GM12878 (cell line): ENCODE results near the gene SRPRB. TPM values are rescaled to one million over a fixed set of nuclear protein-coding genes. Genes with fewer than 3 reads are reported as not detected.

Source experiments
- ATAC-seq: fragments of 200-7000 bp; cut with Tn5 transposase; 3 replicates; pipeline ENCODE4 v1.9.1; 2020; ENCODE audit warnings: mild to moderate bottlenecking, moderate library complexity
- BruUV-seq: library from RNA; stranded (reverse); fragments of 400-500 nt; replicated peaks from 2 replicates; lab custom pipeline; 2021; lab: Mats Ljungman, UMichigan
- CTCF ChIA-PET: fragments of 300-600 bp; sonication (Branson Sonifier 250); formaldehyde crosslinking; extraction: SDS; loops from one replicate; lab custom pipeline; 2021; ENCODE audit warnings: inconsistent platforms; lab: Yijun Ruan, JAX
- POLR2A ChIA-PET: fragments of 350-600 bp; formaldehyde crosslinking; extraction: SDS; loops from one replicate; lab custom pipeline; 2021; ENCODE audit warnings: inconsistent platforms; lab: Charles Lee
- RAD21 ChIA-PET: fragments of 300-600 bp; sonication (Branson Sonifier 250); formaldehyde crosslinking; loops from one replicate; lab custom pipeline; 2023; ENCODE audit warnings: antibody characterized with exemption; ENCODE audit not compliant: unreplicated experiment; lab: Charles Lee
- SMC1A ChIA-PET: fragments of 300-600 bp; sonication (Branson Sonifier 250); formaldehyde crosslinking; loops from one replicate; lab custom pipeline; 2023; ENCODE audit not compliant: unreplicated experiment, uncharacterized antibody; lab: Charles Lee
- DNase-seq: peaks from one replicate; pipeline ENCODE4 v3.0.0-alpha.2; 2011; ENCODE audit warnings: low read depth, low spot score
- FAIRE-seq: peaks from 3 replicates; lab custom pipeline; 2011; peaks lifted over from hg19 to GRCh38; lab: Jason Lieb, UNC
- H2AFZ ChIP-seq: 2 replicates; pipeline ENCODE4 v1.6.0; 2011; ENCODE audit warnings: low read depth, low read length, control low read depth; ENCODE audit not compliant: control insufficient read depth
- H3K27ac ChIP-seq: 2 replicates; pipeline ENCODE4 v1.5.1; 2011; ENCODE audit warnings: control low read depth; ENCODE audit not compliant: control insufficient read depth, insufficient read depth
- H3K27me3 ChIP-seq, 2 experiments: replicated peaks in 1 of 2; 2 replicates each; pipeline versions ENCODE4 v1.6.0 to v1.6.1; 2011; ENCODE audit warnings: low read length in 1 of 2; ENCODE audit not compliant: control insufficient read depth in 2 of 2, insufficient read depth in 2 of 2
- H3K36me3 ChIP-seq, 2 experiments: 2 replicates each; pipeline ENCODE4 v1.5.1; 2011; ENCODE audit warnings: low read length in 1 of 2; ENCODE audit not compliant: control insufficient read depth in 2 of 2, insufficient read depth in 2 of 2
- H3K4me1 ChIP-seq: 2 replicates; pipeline ENCODE4 v1.6.1; 2011; ENCODE audit warnings: mild to moderate bottlenecking, low read length, moderate library complexity, mixed read lengths; ENCODE audit not compliant: control insufficient read depth, insufficient read depth
- H3K4me2 ChIP-seq: 2 replicates; pipeline ENCODE4 v1.6.0; 2011; ENCODE audit warnings: control low read depth; ENCODE audit not compliant: control insufficient read depth, insufficient read depth
- H3K4me3 ChIP-seq: fragments of 200-600 bp; sonication (generic); 2 replicates; pipeline ENCODE4 v1.5.1; 2016
- H3K79me2 ChIP-seq: 2 replicates; pipeline ENCODE4 v1.6.0; 2011; ENCODE audit warnings: low read length; ENCODE audit not compliant: control insufficient read depth, insufficient read depth
- H3K9ac ChIP-seq: 2 replicates; pipeline ENCODE4 v1.8.0; 2011; ENCODE audit warnings: low read length, control low read depth, mixed read lengths; ENCODE audit not compliant: control insufficient read depth, insufficient read depth
- H3K9me3 ChIP-seq: replicated peaks from 3 replicates; pipeline ENCODE4 v1.5.1; 2011; ENCODE audit warnings: mild to moderate bottlenecking, low read length; ENCODE audit not compliant: control insufficient read depth, insufficient read depth
- H4K20me1 ChIP-seq: 2 replicates; pipeline ENCODE4 v1.6.0; 2011; ENCODE audit not compliant: control insufficient read depth, insufficient read depth
- BMI1 ChIP-seq: fragments of 450-650 bp; IDR thresholded peaks from 2 replicates; pipeline ENCODE4 v1.6.1; 2016; ENCODE audit warnings: mild to moderate bottlenecking, moderate library complexity, borderline replicate concordance
- CREB1 ChIP-seq: IDR thresholded peaks from 2 replicates; pipeline ENCODE4 v1.6.1; 2012; ENCODE audit warnings: low read depth, mild to moderate bottlenecking, inconsistent platforms
- EZH2 ChIP-seq: IDR thresholded peaks from 2 replicates; pipeline ENCODE4 v1.6.1; 2012; ENCODE audit warnings: low read depth, mild to moderate bottlenecking, control low read depth, inconsistent platforms, low read length, borderline replicate concordance; ENCODE audit not compliant: control insufficient read depth
- FOXM1 ChIP-seq: IDR thresholded peaks from 2 replicates; pipeline ENCODE4 v1.6.1; 2012; ENCODE audit warnings: low read depth, mild to moderate bottlenecking, inconsistent platforms, low read length, moderate library complexity
- HDGF ChIP-seq: fragments of 450-650 bp; IDR thresholded peaks from 2 replicates; pipeline ENCODE4 v1.6.1; 2016; ENCODE audit warnings: antibody characterized with exemption
- KDM1A ChIP-seq: fragments of 200-600 bp; sonication (generic); IDR thresholded peaks from 2 replicates; pipeline ENCODE4 v1.6.1; 2016; ENCODE audit warnings: borderline replicate concordance
- MTA2 ChIP-seq: fragments of 450-650 bp; IDR thresholded peaks from 2 replicates; pipeline ENCODE4 v1.6.1; 2016; ENCODE audit warnings: low read depth, mild to moderate bottlenecking, moderate library complexity
- SP1 ChIP-seq: IDR thresholded peaks from one replicate; pipeline ENCODE4 v1.6.1; 2011; ENCODE audit warnings: low read depth, low read length
- STAT1 ChIP-seq: fragments of 450-650 bp; conservative IDR thresholded peaks from 2 replicates; pipeline ENCODE4 v1.6.1; 2014; ENCODE audit warnings: antibody characterized with exemption, mild to moderate bottlenecking
- ZNF274 ChIP-seq: IDR thresholded peaks from one replicate; pipeline ENCODE4 v1.8.0; 2011; ENCODE audit not compliant: insufficient read length, insufficient read depth
- WGBS: methylation state at CpG from one replicate; pipeline ENCODE4 v1.1.6; 2016; ENCODE audit warnings: low lambda C conversion rate; ENCODE audit not compliant: insufficient replicate concordance, insufficient coverage; ENCODE audit errors: missing lambda C conversion rate; 5-methylcytosine and 5-hydroxymethylcytosine counted together
- in situ Hi-C: fragments of 300-500 bp; cut with MboI; formaldehyde crosslinking; loops from 9 replicates; pipeline ENCODE4 v1.14.3; 2018; ENCODE audit warnings: mixed read lengths
- intact Hi-C: fragments of 100-400 bp; cut with micrococcal nuclease; formaldehyde crosslinking; loops from one replicate; pipeline ENCODE4 v1.14.2; 2022; ENCODE audit not compliant: unreplicated experiment
- polyA plus RNA-seq, 11 experiments: library from polyadenylated mRNA; depleted of rRNA in 4 of 11; unstranded in 6 of 11; stranded (reverse) in 5 of 11; fragments of >200 nt; fragmentation: Nextera tagmentation in 4 of 11; fragmentation: Illumina TruSeq in 1 of 11; extraction: Ambion mirVana in 4 of 11; extraction: Trizol in 1 of 11; gene quantifications; 1 replicate in 1 of 11; 2 replicates in 10 of 11; pipeline versions ENCODE4 v1.2.1 to v1.2.3, GENCODE V29; 2011 to 2016; ENCODE audit warnings: inconsistent platforms in 2 of 11, missing spikeins in 2 of 11, low read depth in 1 of 11
- total RNA-seq, 4 experiments: library from RNA; depleted of rRNA in 3 of 4; stranded (reverse); fragments of >200 nt in 3 of 4; fragmentation: Illumina TruSeq in 1 of 4; extraction: Trizol in 1 of 4; gene quantifications; 2 replicates each; pipeline versions ENCODE4 v1.2.1 to v1.2.3, GENCODE V29; 2013 to 2021

Gene SRPRB
- total and polyA plus RNA-seq, 10 of the 15 experiments (the other 5 are each of a cell fraction or from before 2014, with no cell fraction given), result 30.6 to 107 (median 46.6) TPM

GRCh38 chr3:133761605-133762484 is 43.8 kb upstream of the SRPRB start:
- in situ Hi-C loops (no loop called here), intact Hi-C loops (no loop called here)
- ChIA-PET SMC1A (no interaction called here), RAD21 (no interaction called here), POLR2A (no interaction called here), CTCF (interaction anchor here (1.5 kb wide), 1 partner anchor 19 kb away, joined by 4 read pairs; no protein-coding TSS in a partner anchor)
- ATAC-seq (no peak), FAIRE-seq (no peak), DNase-seq (no peak)
- no peak for TF ChIP-seq BMI1
- no peak for TF ChIP-seq ZNF274
- TF ChIP-seq FOXM1, result no peak
- no peak for TF ChIP-seq MTA2
- no peak for TF ChIP-seq CREB1
- TF ChIP-seq SP1, result no peak
- no peak for TF ChIP-seq KDM1A
- no peak for TF ChIP-seq EZH2
- no peak for TF ChIP-seq HDGF
- no peak for TF ChIP-seq STAT1
- no peaks in the 10 kb centered on the region for H3K9me3 ChIP-seq
- no peak overlapping the region for H3K4me3 ChIP-seq
- H2AFZ ChIP-seq, result no peak overlapping the region
- H3K36me3 ChIP-seq, result no peaks in the 10 kb centered on the region
- no peaks in the 10 kb centered on the region for H4K20me1 ChIP-seq
- BruUV-seq, result no TSS peak
- 36% methylated on average over 6 of the region's 6 CpGs for WGBS
- peaks cover 2 to 9% of the 10 kb centered on the region in 2 experiments; a peak in 3 of 4 replicates for H3K27me3 ChIP-seq
- H3K79me2 ChIP-seq, result no peaks in the 10 kb centered on the region
- no peak overlapping the region for H3K4me2 ChIP-seq
- no peaks in the 10 kb centered on the region for H3K4me1 ChIP-seq
- H3K9ac ChIP-seq, result no peak overlapping the region
- H3K27ac ChIP-seq, result no peak overlapping the region
